ENCODE measurements around the gene PIBF1.
"Not testable (repeated sequence)": the region's sequence is repeated elsewhere in the genome, so short reads cannot be mapped to it uniquely, and the experiment has no call there.

Gene PIBF1

DNA sequence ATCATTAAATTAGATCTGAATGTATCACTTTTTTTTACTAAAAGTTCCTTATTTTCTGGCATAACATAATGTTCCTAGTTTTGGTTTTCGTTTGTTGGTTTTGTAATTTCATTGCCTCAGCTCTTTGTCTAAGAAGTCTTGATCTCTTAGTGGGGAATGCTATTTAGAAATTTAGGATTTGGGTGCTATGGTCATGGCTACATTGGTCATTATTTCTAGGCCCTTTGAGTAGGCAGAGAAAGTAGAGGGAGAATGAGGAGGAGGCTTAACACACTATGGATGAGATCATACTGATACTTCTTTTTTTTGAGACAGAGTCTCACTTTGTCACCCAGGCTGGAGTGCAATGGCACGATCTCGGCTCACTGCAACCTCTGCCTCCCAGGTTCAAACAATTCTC lies 41.8 kb downstream of the PIBF1 start:
- no peak for DNase-seq

GRCh38 chr13:72834601-72835000 lies 52.7 kb downstream of the PIBF1 start:
- no peak for DNase-seq

DNA sequence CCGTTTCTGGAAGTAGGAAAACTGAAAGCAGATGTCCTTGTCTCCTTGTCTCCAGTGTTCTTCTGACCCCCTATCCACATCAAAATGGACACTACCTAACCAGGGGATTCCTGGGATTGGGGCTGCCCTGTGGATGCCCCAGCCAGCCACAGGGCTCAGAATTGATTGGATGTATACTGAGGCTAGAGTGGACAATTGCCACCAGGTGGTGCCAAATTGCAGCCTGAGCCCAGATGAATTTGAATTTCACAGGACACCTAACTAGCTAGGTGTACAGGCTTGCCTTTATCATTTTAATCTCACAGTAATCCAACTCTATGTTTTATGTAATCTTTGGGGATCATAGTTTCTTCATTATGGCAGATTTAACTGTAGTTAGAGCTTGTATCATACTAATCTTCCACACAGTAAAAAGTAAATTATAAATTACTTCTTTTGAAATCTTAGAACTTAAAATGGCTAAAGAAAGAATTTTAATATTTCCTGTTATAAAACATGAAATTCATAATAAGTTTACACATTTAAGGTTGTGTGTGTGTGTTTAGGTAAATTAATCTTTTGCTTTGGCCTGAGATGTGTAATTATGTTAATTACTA lies 58.0 kb downstream of the PIBF1 start:
- DNase-seq, result peak; percentile 60

DNA sequence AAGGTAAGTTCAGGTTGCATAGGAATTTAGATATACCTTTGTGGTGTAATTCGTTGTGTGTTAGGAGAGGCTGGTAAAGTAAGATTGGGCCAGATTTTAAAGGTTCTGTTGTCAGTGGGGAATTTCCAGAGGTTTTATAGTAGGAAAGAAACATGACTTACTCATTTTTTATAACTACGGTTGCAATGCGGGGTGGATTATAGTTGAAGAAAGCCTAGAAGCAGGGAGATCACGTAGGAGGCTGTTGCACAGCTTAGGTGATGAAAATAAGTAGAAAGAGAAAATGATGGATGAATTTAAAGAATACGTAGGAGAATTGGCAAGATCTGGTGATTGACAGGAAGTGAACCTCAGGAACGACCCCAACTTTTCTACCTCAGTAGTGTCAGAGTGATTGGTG lies 61.1 kb downstream of the PIBF1 start:
- no peak for DNase-seq

- not testable (repeated sequence) for DNase-seq
Observed at GRCh38 chr13:72845148-72845547, 63.2 kb downstream of the PIBF1 start.

- no peak for DNase-seq
Observed at GRCh38 chr13:72849571-72849970, 67.6 kb downstream of the PIBF1 start.

DNA sequence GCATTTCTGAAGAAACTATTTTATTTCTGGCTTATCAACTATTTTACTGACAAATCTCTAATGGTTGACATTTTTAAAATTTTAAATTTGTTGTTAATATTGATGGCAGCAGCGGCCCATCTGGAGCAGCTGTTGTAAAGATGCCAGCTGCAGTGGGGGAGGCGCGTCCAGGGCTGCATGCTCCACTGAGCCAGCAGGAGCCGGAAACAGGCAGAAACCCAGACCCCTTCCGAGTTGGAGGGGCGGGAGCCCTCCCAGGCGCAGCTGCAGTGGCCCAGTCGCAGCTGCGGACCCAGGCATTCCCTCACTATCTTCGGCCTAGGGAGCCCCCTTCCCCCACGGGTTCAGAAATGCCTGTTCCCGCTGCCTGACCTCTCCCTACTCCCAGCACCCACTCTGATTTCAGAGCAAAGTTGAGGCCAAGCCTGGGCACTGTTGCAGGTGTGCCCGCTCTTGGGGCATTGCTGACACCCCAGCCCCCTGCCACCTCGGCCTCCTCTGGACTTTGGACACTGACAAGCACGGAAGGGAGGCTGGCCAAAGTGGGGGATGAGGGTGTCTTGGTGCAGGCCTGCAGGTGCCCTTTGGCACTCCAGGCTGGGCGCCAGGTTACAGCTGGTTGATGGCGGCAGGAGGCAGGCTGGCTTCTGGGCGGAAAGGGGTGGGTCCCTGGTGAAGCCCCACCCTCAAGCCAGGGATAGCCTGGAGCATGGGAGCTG lies 69.2 kb downstream of the PIBF1 start:
- no peak for DNase-seq

DNA sequence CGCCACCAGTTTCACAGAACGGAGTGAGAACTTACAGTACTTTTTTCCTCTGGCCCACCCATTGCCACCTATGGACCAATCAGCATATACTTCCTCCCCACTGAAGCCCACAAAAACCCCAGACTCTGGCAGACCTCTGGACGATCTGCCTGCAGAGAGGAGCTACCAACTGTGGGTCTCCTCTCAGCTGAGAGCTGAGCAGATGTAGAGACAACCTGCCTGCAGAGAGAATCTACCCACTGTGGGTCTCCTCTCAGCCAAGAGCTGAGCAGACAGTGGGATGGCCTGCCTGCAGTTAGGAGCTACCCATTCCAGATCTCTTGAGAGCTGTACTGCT lies 69.7 kb downstream of the PIBF1 start:
- DNase-seq, result no peak

- DNase-seq, result no peak
Observed at GRCh38 chr13:72852207-72852606, 70.3 kb downstream of the PIBF1 start.

DNA sequence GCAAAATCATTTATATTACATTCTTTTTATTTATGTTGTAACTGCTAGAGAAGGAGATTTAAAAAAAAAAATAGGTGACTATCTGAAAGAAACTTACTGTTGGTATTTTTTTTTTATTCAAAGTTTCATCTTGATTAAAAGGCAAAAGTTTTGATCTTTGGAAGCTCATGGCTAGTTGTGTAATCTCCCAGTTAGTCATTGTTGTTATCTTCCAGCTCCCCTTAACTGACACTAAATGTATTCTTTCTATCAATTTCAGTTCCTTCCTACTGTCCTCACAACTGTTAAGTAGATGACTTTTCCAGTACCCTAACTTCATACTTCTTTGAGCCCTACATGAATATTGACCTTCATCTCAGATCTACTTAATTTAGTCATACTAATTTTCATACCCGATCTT lies 71.1 kb downstream of the PIBF1 start:
- no peak for DNase-seq

GRCh38 chr13:72864142-72865011 lies 82.4 kb downstream of the PIBF1 start:
- no peak for DNase-seq

- no peak for DNase-seq
Observed at GRCh38 chr13:72868229-72868628, 86.3 kb downstream of the PIBF1 start.

DNA sequence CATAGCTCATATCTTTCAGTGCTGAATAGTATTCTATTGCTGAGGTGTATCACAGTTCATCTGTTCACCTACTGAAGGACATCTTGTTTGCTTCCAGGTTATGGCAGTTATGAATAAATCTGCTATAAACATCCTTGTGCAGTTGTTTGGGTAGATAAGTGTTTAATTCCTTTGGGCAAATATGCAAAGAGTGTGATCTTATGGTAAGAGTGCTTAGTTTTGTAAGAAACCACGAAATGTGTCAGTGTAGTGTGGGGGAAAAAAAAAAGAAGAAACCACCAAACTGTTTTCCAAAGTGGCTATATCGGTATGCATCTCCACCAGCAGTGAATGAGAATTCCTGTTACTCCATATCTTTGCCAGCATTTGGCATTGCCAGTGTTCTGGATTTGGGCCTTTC lies 93.3 kb downstream of the PIBF1 start:
- no peak for DNase-seq

GRCh38 chr13:72884101-72884500 lies 102.2 kb downstream of the PIBF1 start:
- no peak for DNase-seq

GRCh38 chr13:72886272-72887067 lies 104.5 kb downstream of the PIBF1 start:
- DNase-seq, result no peak

DNA sequence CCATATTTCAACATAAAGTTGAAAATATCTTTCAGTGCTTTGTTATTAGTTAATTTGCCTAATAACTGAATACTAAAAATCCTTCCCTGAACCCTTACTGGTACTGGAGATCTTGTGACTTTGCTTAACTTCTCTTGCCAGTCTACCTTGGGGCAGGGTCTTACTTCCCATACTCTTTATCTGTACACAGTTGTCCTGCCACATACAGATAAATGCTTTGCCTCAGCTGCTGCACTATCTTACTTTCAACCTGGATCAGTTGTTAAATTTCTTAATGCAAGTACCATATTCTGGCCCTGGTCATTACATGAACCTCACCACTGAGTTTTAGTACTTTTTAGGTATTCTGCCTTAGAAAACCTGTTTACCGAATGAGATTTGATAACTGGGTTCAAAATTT lies 107.6 kb downstream of the PIBF1 start:
- no peak for DNase-seq

- DNase-seq, result no peak
Observed at GRCh38 chr13:72890546-72890945, 108.6 kb downstream of the PIBF1 start.

DNA sequence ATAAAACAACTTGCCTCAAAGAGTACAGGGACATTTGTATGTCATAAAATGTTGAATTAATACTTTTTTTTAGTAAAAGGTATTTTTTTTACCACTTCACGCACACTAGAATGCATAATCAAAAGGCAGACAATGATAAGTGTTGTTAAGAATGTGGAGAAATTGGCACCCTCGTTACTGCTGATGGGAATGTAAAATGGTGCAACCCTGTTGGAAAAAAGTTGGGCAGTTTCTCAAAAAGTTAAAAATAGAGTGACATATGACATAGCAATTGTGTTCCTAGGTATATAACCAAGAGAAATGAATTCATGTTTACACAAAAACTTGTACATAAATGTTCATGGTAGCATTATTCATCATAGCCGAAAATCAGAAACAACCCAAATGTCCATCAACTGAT lies 109.5 kb downstream of the PIBF1 start:
- DNase-seq, result no peak

- DNase-seq, result no peak
Observed at GRCh38 chr13:72896869-72897268, 114.9 kb downstream of the PIBF1 start.

DNA sequence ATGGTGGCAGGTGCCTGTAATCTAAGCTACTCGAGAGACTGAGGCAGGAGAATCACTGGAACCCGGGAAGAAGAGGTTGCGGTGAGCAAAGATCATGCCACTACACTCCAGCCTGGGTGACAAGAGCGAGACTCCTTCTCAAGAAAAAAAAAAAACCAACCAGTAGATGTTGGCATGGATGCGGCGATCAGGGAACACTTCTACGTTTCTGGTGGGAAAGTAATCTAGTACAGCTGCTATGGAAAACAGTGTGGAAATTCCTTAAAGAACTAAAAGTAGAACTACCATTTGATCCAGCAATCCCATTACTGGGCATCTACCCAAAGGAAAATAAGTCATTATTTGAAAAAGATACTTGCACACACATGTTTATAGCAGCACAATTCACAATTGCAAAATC lies 119.6 kb downstream of the PIBF1 start:
- DNase-seq, result not testable (repeated sequence)

DNA sequence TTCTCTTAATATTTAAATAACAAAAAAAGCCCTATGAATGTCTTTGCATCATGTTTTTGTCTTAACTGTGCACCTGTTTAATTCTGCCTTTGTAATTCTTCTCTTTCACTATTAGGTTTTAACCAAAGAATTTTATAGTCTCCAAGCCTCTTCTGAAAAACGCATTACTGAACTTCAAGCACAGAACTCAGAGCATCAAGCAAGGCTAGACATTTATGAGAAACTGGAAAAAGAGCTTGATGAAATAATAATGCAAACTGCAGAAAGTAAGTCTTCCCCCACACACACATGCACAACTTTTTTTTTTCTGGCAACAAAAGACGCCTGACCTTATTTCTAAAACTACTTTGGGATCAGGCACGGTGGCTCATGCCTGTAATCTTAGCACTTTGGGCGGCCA lies 126.5 kb downstream of the PIBF1 start:
- no peak for DNase-seq

DNA sequence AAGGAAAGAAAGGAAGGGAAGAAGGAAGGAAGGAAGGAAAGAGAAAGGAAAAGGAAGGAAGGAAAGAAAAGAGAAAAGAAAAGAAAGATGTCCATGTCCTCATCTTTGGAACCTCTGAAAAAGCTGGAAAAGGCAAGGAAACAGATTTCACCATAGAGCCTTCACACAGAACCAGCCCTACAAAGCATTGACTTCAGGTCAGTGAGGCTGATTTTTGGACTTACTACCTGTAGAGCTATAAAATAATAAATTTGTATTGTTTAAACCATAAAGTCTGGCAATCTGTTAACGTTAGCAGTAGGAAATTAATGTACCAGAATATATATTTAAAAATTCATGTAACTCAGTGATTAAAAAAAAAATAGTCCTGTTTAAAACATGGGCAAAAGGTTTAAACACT lies 130.0 kb downstream of the PIBF1 start:
- DNase-seq, result no peak

- DNase-seq, result no peak
Observed at GRCh38 chr13:72920097-72920496, 138.2 kb downstream of the PIBF1 start.

Measured in NCI-H748 treated with DMSO at 0.1 percent for 48 hours (cell line).